Measurements from ENCODE around the gene POLR1D.

DNA sequence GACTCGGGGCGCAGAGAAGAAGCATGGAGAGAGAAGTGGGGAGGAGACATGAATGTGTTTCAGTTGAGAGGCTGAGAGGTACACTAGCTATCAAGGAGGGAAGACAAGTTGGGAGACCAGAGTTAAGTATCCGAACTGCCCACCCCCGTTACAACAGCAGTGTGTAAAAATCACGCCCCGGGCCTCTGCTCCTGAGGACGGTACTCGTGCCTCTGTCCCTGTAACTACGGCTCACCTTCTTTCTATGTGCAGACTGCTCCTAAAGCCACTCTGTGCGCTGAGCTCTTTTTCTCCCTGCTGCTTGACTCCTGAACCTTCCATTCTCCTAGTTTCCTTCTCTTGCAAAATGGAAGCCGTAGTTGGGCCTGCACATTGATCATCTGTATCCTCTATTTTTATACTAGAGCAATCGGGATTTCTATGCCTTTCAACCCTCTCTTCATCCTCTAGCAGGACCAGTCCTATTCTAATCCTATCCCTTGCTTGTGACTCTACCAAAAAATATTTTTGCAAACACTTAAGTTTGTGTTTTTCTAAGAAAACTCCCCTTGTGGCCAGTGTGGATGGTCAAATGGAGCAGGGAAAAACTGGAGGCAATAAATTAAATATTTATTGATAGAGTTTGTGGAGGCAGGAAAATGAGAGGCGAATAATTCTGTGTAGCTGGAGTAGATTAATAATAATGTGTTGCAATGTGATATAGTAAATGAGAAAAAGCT, 569 bp downstream of the POLR1D start:
- TF ChIP-seq POLR2A (IDR thresholded peaks at IDR 0.05) = no peak
- TF ChIP-seq, protein P1, sequence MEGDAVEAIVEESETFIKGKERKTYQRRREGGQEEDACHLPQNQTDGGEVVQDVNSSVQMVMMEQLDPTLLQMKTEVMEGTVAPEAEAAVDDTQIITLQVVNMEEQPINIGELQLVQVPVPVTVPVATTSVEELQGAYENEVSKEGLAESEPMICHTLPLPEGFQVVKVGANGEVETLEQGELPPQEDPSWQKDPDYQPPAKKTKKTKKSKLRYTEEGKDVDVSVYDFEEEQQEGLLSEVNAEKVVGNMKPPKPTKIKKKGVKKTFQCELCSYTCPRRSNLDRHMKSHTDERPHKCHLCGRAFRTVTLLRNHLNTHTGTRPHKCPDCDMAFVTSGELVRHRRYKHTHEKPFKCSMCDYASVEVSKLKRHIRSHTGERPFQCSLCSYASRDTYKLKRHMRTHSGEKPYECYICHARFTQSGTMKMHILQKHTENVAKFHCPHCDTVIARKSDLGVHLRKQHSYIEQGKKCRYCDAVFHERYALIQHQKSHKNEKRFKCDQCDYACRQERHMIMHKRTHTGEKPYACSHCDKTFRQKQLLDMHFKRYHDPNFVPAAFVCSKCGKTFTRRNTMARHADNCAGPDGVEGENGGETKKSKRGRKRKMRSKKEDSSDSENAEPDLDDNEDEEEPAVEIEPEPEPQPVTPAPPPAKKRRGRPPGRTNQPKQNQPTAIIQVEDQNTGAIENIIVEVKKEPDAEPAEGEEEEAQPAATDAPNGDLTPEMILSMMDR (IDR thresholded peaks at IDR 0.05) = no peak
